Right atrium auricular region (tissue), 2 donors: ENCODE data around the gene SPTBN1. TPM values are rescaled to one million over a fixed set of nuclear protein-coding genes. Genes with fewer than 3 reads are reported as not detected.

ENCODE experiments used
- DNase-seq: peaks from one replicate; pipeline ENCODE4 v3.0.0-alpha.2; 2019; ENCODE audit warnings: low spot score
- H3K27ac ChIP-seq, 2 donors: fragments of 200-600 bp; sonication (generic); 1 replicate in 1 of 2; 2 replicates in 1 of 2; pipeline ENCODE4 v1.5.1; 2016 to 2019
- H3K27me3 ChIP-seq, 2 donors: fragments of 200-600 bp; sonication (generic); one replicate each; pipeline versions ENCODE4 v1.5.1 to v1.6.0; 2017 to 2019
- H3K36me3 ChIP-seq: fragments of 200-600 bp; sonication (generic); one replicate; pipeline ENCODE4 v1.5.1; 2016
- H3K4me1 ChIP-seq, 2 donors: fragments of 200-600 bp; sonication (generic); one replicate each; pipeline versions ENCODE4 v1.5.1 to v1.6.0; 2017 to 2019
- H3K4me3 ChIP-seq, 2 donors: fragments of 200-600 bp; sonication (generic); 1 replicate in 1 of 2; 2 replicates in 1 of 2; pipeline ENCODE4 v1.5.1; 2017 to 2019; ENCODE audit warnings: mild to moderate bottlenecking in 1 of 2, moderate library complexity in 1 of 2
- H3K9me3 ChIP-seq, 2 donors: fragments of 200-600 bp; sonication (generic); one replicate each; pipeline ENCODE4 v1.5.1; 2019
- CTCF ChIP-seq, 2 donors: fragments of 200-600 bp; sonication (generic); IDR thresholded peaks; one replicate each; pipeline ENCODE4 v1.5.1; 2019; ENCODE audit warnings: antibody characterized with exemption in 2 of 2
- total RNA-seq, 2 donors: library from RNA; depleted of rRNA; stranded (reverse); fragments of >200 nt; gene quantifications; one replicate each; pipeline ENCODE4 v1.1.0, GENCODE V29; 2016

SPTBN1 gene
- total RNA-seq, 2 donors from 2014 or later, result 265 to 382 TPM

- no peak for TF ChIP-seq CTCF (IDR thresholded peaks at IDR 0.05)
- DNase-seq, result no peak
- Histone ChIP-seq H3K27ac (no peak overlapping the region), H3K27me3 (no peaks in the 10 kb centered on the region), H3K4me3 (no peak overlapping the region), H3K9me3 (no peaks in the 10 kb centered on the region), H3K36me3 (peaks cover 35% of the 10 kb centered on the region), H3K4me1 (peaks cover 0 to 75% of the 10 kb centered on the region in 2 donors)
These were observed 155.9 kb downstream of the SPTBN1 start for GRCh38 chr2:54611830-54612545.

- Histone ChIP-seq H3K4me3 (no peak overlapping the region), H3K9me3 (no peaks in the 10 kb centered on the region), H3K27me3 (no peaks in the 10 kb centered on the region), H3K27ac (peak overlapping the region; percentile 4 to 8), H3K36me3 (peaks cover 49% of the 10 kb centered on the region), H3K4me1 (peaks cover 0 to 89% of the 10 kb centered on the region in 2 donors)
- DNase-seq, result no peak
- TF ChIP-seq CTCF (IDR thresholded peaks at IDR 0.05), result no peak
These were observed 157.3 kb downstream of the SPTBN1 start for GRCh38 chr2:54613386-54613785.

- no peak for DNase-seq
These were observed 157.7 kb downstream of the SPTBN1 start for GRCh38 chr2:54613794-54614257.

GRCh38 chr2:54614819-54615218 is 158.7 kb downstream of the SPTBN1 start:
- Histone ChIP-seq H3K4me1 (peaks cover 0 to 95% of the 10 kb centered on the region in 2 donors), H3K9me3 (no peaks in the 10 kb centered on the region), H3K27ac (no peak overlapping the region), H3K4me3 (no peak overlapping the region), H3K27me3 (no peaks in the 10 kb centered on the region), H3K36me3 (peaks cover 54% of the 10 kb centered on the region)
- no peak for TF ChIP-seq CTCF (IDR thresholded peaks at IDR 0.05)
- DNase-seq, result no peak

More at GRCh38 chr2:54613794-54614257, 157.7 kb downstream of the SPTBN1 start:
- no peak overlapping the region for H3K4me3 ChIP-seq
- H3K4me1 ChIP-seq, result peaks cover 0 to 94% of the 10 kb centered on the region in 2 donors
- peak overlapping the region; percentile 4 to 8 for H3K27ac ChIP-seq
- H3K9me3 ChIP-seq, result no peaks in the 10 kb centered on the region
- TF ChIP-seq CTCF (IDR thresholded peaks at IDR 0.05), result no peak
- no peaks in the 10 kb centered on the region for H3K27me3 ChIP-seq
- H3K36me3 ChIP-seq, result peaks cover 52% of the 10 kb centered on the region

- H3K4me3 ChIP-seq, result no peak overlapping the region
- no peaks in the 10 kb centered on the region for H3K27me3 ChIP-seq
- H3K36me3 ChIP-seq, result peaks cover 59% of the 10 kb centered on the region
- H3K4me1 ChIP-seq, result peaks cover 0 to 88% of the 10 kb centered on the region in 2 donors
- TF ChIP-seq CTCF (IDR thresholded peaks at IDR 0.05), result no peak
- no peaks in the 10 kb centered on the region for H3K9me3 ChIP-seq
- no peak for DNase-seq
- H3K27ac ChIP-seq, result no peak overlapping the region
These were observed 159.9 kb downstream of the SPTBN1 start for GRCh38 chr2:54615832-54616534.
